ENCODE results near the gene CTIF.

Gene CTIF

GRCh38 chr18:48893061-48893607 is 354.3 kb downstream of the CTIF start:
- Histone ChIP-seq H3K9me3 (replicated peaks; ENCODE audit: insufficient read depth, low read length) (no peaks in the 10 kb centered on the region), H3K4me1 (ENCODE audit: low read length) (peaks cover 17% of the 10 kb centered on the region), H3K9ac (ENCODE audit: low read length) (no peak overlapping the region), H3K4me2 (ENCODE audit: low read depth, low read length) (no peak overlapping the region), H3K4me3 (ENCODE audit: low read length) (no peak overlapping the region), H4K20me1 (ENCODE audit: insufficient read depth, low read length) (no peaks in the 10 kb centered on the region), H3K79me2 (ENCODE audit: low read length) (no peaks in the 10 kb centered on the region), H3F3A (ENCODE audit: insufficient read depth, low read length) (no peaks in the 10 kb centered on the region), H3K27me3 (replicated peaks; ENCODE audit: insufficient read depth, low read length) (no peaks in the 10 kb centered on the region), H3K27ac (ENCODE audit: low read length) (no peak overlapping the region), H3K9me2 (replicated peaks; ENCODE audit: insufficient read depth, low read length) (no peaks in the 10 kb centered on the region), H3K36me3 (replicated peaks; ENCODE audit: insufficient read depth, low read length) (no peaks in the 10 kb centered on the region), H2AFZ (ENCODE audit: low read length) (no peak overlapping the region)
- TF ChIP-seq EZH2 (optimal IDR thresholded peaks at IDR 0.05; ENCODE audit: low read depth, low read length): no peak
- DNase-seq: no peak

- H3K9ac ChIP-seq (ENCODE audit: low read length): no peak overlapping the region
- TF ChIP-seq EZH2phosphoT487 (IDR thresholded peaks at IDR 0.05; ENCODE audit: low read length): no peak
- TF ChIP-seq CTCF (IDR thresholded peaks at IDR 0.05; ENCODE audit: low read length): no peak
- TF ChIP-seq EZH2 (optimal IDR thresholded peaks at IDR 0.05; ENCODE audit: low read depth, low read length): no peak
- H3K4me2 ChIP-seq (ENCODE audit: low read depth, low read length): no peak overlapping the region
Observed at GRCh38 chr18:48893608-48894600, 355.1 kb downstream of the CTIF start.

GRCh38 chr18:48894799-48895346 is 356.0 kb downstream of the CTIF start:
- Histone ChIP-seq H3K27ac (ENCODE audit: low read length) (no peak overlapping the region), H2AFZ (ENCODE audit: low read length) (no peak overlapping the region), H3K4me1 (ENCODE audit: low read length) (peaks cover 17% of the 10 kb centered on the region), H3K36me3 (replicated peaks; ENCODE audit: insufficient read depth, low read length) (no peaks in the 10 kb centered on the region), H3F3A (ENCODE audit: insufficient read depth, low read length) (no peaks in the 10 kb centered on the region), H3K9ac (ENCODE audit: low read length) (no peak overlapping the region), H3K9me3 (replicated peaks; ENCODE audit: insufficient read depth, low read length) (no peaks in the 10 kb centered on the region), H3K4me2 (ENCODE audit: low read depth, low read length) (no peak overlapping the region), H3K79me2 (ENCODE audit: low read length) (no peaks in the 10 kb centered on the region), H3K4me3 (ENCODE audit: low read length) (no peak overlapping the region), H3K9me2 (replicated peaks; ENCODE audit: insufficient read depth, low read length) (no peaks in the 10 kb centered on the region), H3K27me3 (replicated peaks; ENCODE audit: insufficient read depth, low read length) (no peaks in the 10 kb centered on the region), H4K20me1 (ENCODE audit: insufficient read depth, low read length) (no peaks in the 10 kb centered on the region)
- TF ChIP-seq CTCF (IDR thresholded peaks at IDR 0.05; ENCODE audit: low read length) (no peak), EZH2 (optimal IDR thresholded peaks at IDR 0.05; ENCODE audit: low read depth, low read length) (no peak), EZH2phosphoT487 (IDR thresholded peaks at IDR 0.05; ENCODE audit: low read length) (no peak)
- DNase-seq: no peak

More at GRCh38 chr18:48893608-48894600, 355.1 kb downstream of the CTIF start:
- no peaks in the 10 kb centered on the region for H4K20me1 ChIP-seq (ENCODE audit: insufficient read depth, low read length)
- H3K27me3 ChIP-seq (replicated peaks; ENCODE audit: insufficient read depth, low read length): no peaks in the 10 kb centered on the region
- H3K36me3 ChIP-seq (replicated peaks; ENCODE audit: insufficient read depth, low read length): no peaks in the 10 kb centered on the region
- peaks cover 17% of the 10 kb centered on the region for H3K4me1 ChIP-seq (ENCODE audit: low read length)
- H2AFZ ChIP-seq (ENCODE audit: low read length): no peak overlapping the region
- no peak for DNase-seq
- H3K4me3 ChIP-seq (ENCODE audit: low read length): no peak overlapping the region
- H3K27ac ChIP-seq (ENCODE audit: low read length): no peak overlapping the region
- H3K79me2 ChIP-seq (ENCODE audit: low read length): no peaks in the 10 kb centered on the region
- no peaks in the 10 kb centered on the region for H3K9me3 ChIP-seq (replicated peaks; ENCODE audit: insufficient read depth, low read length)
- no peaks in the 10 kb centered on the region for H3F3A ChIP-seq (ENCODE audit: insufficient read depth, low read length)
- no peaks in the 10 kb centered on the region for H3K9me2 ChIP-seq (replicated peaks; ENCODE audit: insufficient read depth, low read length)

All from MM.1S (cell line).